ENCODE data around the gene PLEKHH1.

GRCh38 chr14:67514203-67514607, 18.9 kb upstream of the PLEKHH1 start:
- TF ChIP-seq, protein P1, sequence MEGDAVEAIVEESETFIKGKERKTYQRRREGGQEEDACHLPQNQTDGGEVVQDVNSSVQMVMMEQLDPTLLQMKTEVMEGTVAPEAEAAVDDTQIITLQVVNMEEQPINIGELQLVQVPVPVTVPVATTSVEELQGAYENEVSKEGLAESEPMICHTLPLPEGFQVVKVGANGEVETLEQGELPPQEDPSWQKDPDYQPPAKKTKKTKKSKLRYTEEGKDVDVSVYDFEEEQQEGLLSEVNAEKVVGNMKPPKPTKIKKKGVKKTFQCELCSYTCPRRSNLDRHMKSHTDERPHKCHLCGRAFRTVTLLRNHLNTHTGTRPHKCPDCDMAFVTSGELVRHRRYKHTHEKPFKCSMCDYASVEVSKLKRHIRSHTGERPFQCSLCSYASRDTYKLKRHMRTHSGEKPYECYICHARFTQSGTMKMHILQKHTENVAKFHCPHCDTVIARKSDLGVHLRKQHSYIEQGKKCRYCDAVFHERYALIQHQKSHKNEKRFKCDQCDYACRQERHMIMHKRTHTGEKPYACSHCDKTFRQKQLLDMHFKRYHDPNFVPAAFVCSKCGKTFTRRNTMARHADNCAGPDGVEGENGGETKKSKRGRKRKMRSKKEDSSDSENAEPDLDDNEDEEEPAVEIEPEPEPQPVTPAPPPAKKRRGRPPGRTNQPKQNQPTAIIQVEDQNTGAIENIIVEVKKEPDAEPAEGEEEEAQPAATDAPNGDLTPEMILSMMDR (IDR thresholded peaks at IDR 0.05; ENCODE audit: insufficient read depth, low read length, poor library complexity, severe bottlenecking): no peak
- TF ChIP-seq EZH2phosphoT487 (conservative IDR thresholded peaks at IDR 0.05; ENCODE audit: low read length): no peak

Measured in SU-DHL-6 (cell line).